Keratinocyte (primary cell): ENCODE measurements around the gene ST6GALNAC5. TPM values are rescaled to one million over a fixed set of nuclear protein-coding genes. Genes with fewer than 3 reads are reported as not detected.

Experiments used
- DNase-seq: peaks from one replicate; pipeline ENCODE4 v3.0.0-alpha.2; 2011; ENCODE audit warnings: low read depth, missing footprints, low spot score
- FAIRE-seq: peaks from 2 replicates; lab custom pipeline; 2011; peaks lifted over from hg19 to GRCh38; lab: Jason Lieb, UNC
- H2AFZ ChIP-seq: 2 replicates; pipeline ENCODE4 v1.6.0; 2012; ENCODE audit warnings: low read length, control low read depth, inconsistent platforms; ENCODE audit not compliant: control insufficient read depth
- H3K27ac ChIP-seq: 2 replicates; pipeline ENCODE4 v1.5.1; 2011; ENCODE audit warnings: low read length; ENCODE audit not compliant: control insufficient read depth, insufficient read depth
- H3K27me3 ChIP-seq: 3 replicates; pipeline ENCODE4 v1.6.0; 2011; ENCODE audit warnings: low read length; ENCODE audit not compliant: control insufficient read depth, insufficient read depth; ENCODE audit errors: extremely low read depth
- H3K36me3 ChIP-seq, 2 experiments: 2 replicates in 1 of 2; 3 replicates in 1 of 2; pipeline ENCODE4 v1.5.1; 2011; ENCODE audit warnings: low read length in 2 of 2, mild to moderate bottlenecking in 1 of 2; ENCODE audit not compliant: control insufficient read depth in 2 of 2, insufficient read depth in 2 of 2; ENCODE audit errors: extremely low read depth in 1 of 2
- H3K4me1 ChIP-seq: 3 replicates; pipeline ENCODE4 v1.5.1; 2011; ENCODE audit warnings: low read length; ENCODE audit not compliant: control insufficient read depth, insufficient read depth; ENCODE audit errors: extremely low read depth
- H3K4me2 ChIP-seq: 3 replicates; pipeline ENCODE4 v1.6.0; 2011; ENCODE audit warnings: low read depth, low read length; ENCODE audit not compliant: control insufficient read depth, insufficient read depth; ENCODE audit errors: extremely low read depth
- H3K4me3 ChIP-seq, 3 experiments: fragments of 200-600 bp in 1 of 3; sonication (generic) in 1 of 3; 2 replicates in 2 of 3; 3 replicates in 1 of 3; pipeline ENCODE4 v1.5.1; 2011 to 2016; ENCODE audit warnings: low read length in 3 of 3, mild to moderate bottlenecking in 3 of 3, control low read depth in 2 of 3, inconsistent platforms in 1 of 3, low read depth in 1 of 3, mixed read lengths in 1 of 3, mixed run types in 1 of 3, moderate library complexity in 1 of 3; ENCODE audit not compliant: control insufficient read depth in 2 of 3, insufficient read depth in 2 of 3; ENCODE audit errors: extremely low read depth in 1 of 3
- H3K79me2 ChIP-seq: 2 replicates; pipeline ENCODE4 v1.6.0; 2012; ENCODE audit warnings: low read length; ENCODE audit not compliant: control insufficient read depth, insufficient read depth
- H3K9ac ChIP-seq: 3 replicates; pipeline ENCODE4 v1.6.0; 2011; ENCODE audit warnings: low read length; ENCODE audit not compliant: control insufficient read depth, insufficient read depth; ENCODE audit errors: extremely low read depth
- H3K9me1 ChIP-seq: 3 replicates; pipeline ENCODE4 v1.6.0; 2011; ENCODE audit warnings: low read length; ENCODE audit not compliant: control insufficient read depth, insufficient read depth; ENCODE audit errors: extremely low read depth
- H3K9me3 ChIP-seq: 2 replicates; pipeline ENCODE4 v1.5.1; 2012; ENCODE audit warnings: low read depth, low read length; ENCODE audit not compliant: control insufficient read depth
- H4K20me1 ChIP-seq: 3 replicates; pipeline ENCODE4 v1.6.0; 2011; ENCODE audit warnings: low read length; ENCODE audit not compliant: control insufficient read depth, insufficient read depth; ENCODE audit errors: extremely low read depth
- EZH2 ChIP-seq: IDR thresholded peaks from one replicate; pipeline ENCODE4 v1.6.1; 2012; ENCODE audit warnings: inconsistent platforms, mild to moderate bottlenecking, low read length, moderate library complexity
- dilution Hi-C: fragments of 300-500 bp; cut with MboI; formaldehyde crosslinking; loops from one replicate; pipeline ENCODE4 v1.7.0; 2020; ENCODE audit warnings: low sequenced_read_pairs; ENCODE audit not compliant: extremely low pct_ligation_motif_present
- polyA plus RNA-seq, 5 experiments: library from polyadenylated mRNA; depleted of rRNA in 3 of 5; stranded (reverse) in 3 of 5; stranded (forward) in 1 of 5; unstranded in 1 of 5; fragments of >200 nt; gene quantifications; 1 replicate in 1 of 5; 2 replicates in 3 of 5; 3 replicates in 1 of 5; pipeline versions ENCODE4 v1.2.1 to v1.2.3, GENCODE V29; 2011 to 2012; ENCODE audit warnings: missing spikeins in 2 of 5, low read depth in 1 of 5, low replicate concordance in 1 of 5
- TF ChIP-seq, protein P1 (sequence below), 3 experiments: IDR thresholded peaks in 1 of 3; conservative IDR thresholded peaks in 1 of 3; optimal IDR thresholded peaks in 1 of 3; 2 replicates in 2 of 3; 3 replicates in 1 of 3; pipeline versions ENCODE3 to v1.5.1; 2011; ENCODE audit warnings: low read length in 3 of 3, mild to moderate bottlenecking in 3 of 3, moderate library complexity in 2 of 3, control low read depth in 1 of 3, inconsistent platforms in 1 of 3; ENCODE audit not compliant: insufficient read depth in 2 of 3; ENCODE audit errors: extremely low read depth in 1 of 3

The ST6GALNAC5 gene
- polyA plus RNA-seq, 1 donor (not counting 4 experiments of a cell fraction or from before 2014, with no cell fraction given), result 12.8 TPM

DNA sequence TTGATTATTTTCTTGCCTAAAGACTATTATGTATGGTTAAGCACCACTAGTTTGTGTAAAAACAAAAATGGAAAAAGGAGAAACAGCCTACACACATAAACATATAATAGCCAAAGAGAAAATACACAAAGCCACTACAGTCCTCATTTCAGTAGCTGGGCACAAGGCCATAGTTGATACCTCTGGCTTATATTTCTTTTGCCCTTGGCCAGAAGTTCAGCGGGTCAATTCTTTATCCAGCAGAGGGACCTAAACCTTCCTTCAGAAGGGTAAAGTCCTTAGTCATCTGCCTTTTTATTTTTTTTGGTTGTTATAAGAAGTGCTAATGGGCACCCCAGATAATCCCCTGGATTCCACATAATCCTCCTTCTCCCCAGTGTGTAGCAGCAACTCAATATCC lies 217.8 kb downstream of the ST6GALNAC5 start:
- Histone ChIP-seq H3K9me3 (no peaks in the 10 kb centered on the region), H4K20me1 (no peaks in the 10 kb centered on the region), H3K27ac (no peak overlapping the region), H3K27me3 (no peaks in the 10 kb centered on the region), H2AFZ (no peak overlapping the region), H3K9me1 (no peaks in the 10 kb centered on the region), H3K36me3 (peaks cover 0 to 5% of the 10 kb centered on the region in 2 experiments), H3K79me2 (no peaks in the 10 kb centered on the region), H3K4me3 (no peak overlapping the region), H3K4me1 (no peaks in the 10 kb centered on the region), H3K9ac (no peak overlapping the region), H3K4me2 (no peak overlapping the region)
- no peak for TF ChIP-seq EZH2
- TF ChIP-seq, protein P1, sequence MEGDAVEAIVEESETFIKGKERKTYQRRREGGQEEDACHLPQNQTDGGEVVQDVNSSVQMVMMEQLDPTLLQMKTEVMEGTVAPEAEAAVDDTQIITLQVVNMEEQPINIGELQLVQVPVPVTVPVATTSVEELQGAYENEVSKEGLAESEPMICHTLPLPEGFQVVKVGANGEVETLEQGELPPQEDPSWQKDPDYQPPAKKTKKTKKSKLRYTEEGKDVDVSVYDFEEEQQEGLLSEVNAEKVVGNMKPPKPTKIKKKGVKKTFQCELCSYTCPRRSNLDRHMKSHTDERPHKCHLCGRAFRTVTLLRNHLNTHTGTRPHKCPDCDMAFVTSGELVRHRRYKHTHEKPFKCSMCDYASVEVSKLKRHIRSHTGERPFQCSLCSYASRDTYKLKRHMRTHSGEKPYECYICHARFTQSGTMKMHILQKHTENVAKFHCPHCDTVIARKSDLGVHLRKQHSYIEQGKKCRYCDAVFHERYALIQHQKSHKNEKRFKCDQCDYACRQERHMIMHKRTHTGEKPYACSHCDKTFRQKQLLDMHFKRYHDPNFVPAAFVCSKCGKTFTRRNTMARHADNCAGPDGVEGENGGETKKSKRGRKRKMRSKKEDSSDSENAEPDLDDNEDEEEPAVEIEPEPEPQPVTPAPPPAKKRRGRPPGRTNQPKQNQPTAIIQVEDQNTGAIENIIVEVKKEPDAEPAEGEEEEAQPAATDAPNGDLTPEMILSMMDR (optimal IDR thresholded peaks at IDR 0.05 in 1 of 3, IDR thresholded peaks at IDR 0.05 in 1 of 3, conservative IDR thresholded peaks at IDR 0.05 in 1 of 3; ENCODE audit: extremely low read depth in 1 of 3, insufficient read depth in 2 of 3, low read length in 3 of 3), result no peak
- FAIRE-seq (no peak), DNase-seq (no peak)
- dilution Hi-C loops, result no loop called here

DNA sequence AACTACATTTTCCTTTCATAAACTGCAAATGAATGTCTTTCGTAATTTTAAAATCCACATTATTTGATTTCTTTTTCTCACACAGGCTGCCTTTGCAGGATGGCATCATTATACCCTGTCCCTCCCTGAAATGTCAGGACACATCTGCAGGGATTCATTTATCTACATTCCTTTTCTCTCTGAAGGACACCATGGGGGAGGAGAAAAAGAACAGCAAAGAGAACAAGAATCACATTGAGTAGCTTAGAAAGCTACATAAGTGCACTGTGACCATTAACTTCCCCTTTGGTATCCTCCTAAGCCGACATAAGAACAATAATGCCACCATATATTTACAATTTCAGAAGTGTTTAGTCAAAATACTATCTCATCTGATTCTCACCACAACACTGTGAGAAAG lies 222.5 kb downstream of the ST6GALNAC5 start:
- no peak overlapping the region for H3K27ac ChIP-seq
- H3K4me2 ChIP-seq, result no peak overlapping the region
- FAIRE-seq (no peak), DNase-seq (no peak)
- dilution Hi-C loops, result no loop called here
- H3K79me2 ChIP-seq, result no peaks in the 10 kb centered on the region
- H3K27me3 ChIP-seq, result no peaks in the 10 kb centered on the region
- no peaks in the 10 kb centered on the region for H4K20me1 ChIP-seq
- H3K9me3 ChIP-seq, result no peaks in the 10 kb centered on the region
- no peak overlapping the region for H3K9ac ChIP-seq
- H3K36me3 ChIP-seq, result peaks cover 0 to 4% of the 10 kb centered on the region in 2 experiments
- no peaks in the 10 kb centered on the region for H3K4me1 ChIP-seq
- TF ChIP-seq, protein P1 (optimal IDR thresholded peaks at IDR 0.05 in 1 of 3, IDR thresholded peaks at IDR 0.05 in 1 of 3, conservative IDR thresholded peaks at IDR 0.05 in 1 of 3; ENCODE audit: extremely low read depth in 1 of 3, insufficient read depth in 2 of 3, low read length in 3 of 3), result no peak
- no peak for TF ChIP-seq EZH2
- no peak overlapping the region for H2AFZ ChIP-seq
- no peak overlapping the region for H3K4me3 ChIP-seq
- H3K9me1 ChIP-seq, result no peaks in the 10 kb centered on the region
